HG03280 (cell line): Measurements from ENCODE around the gene GCNT2.
"Not testable (repeated sequence)": the region's sequence is repeated elsewhere in the genome, so short reads cannot be mapped to it uniquely, and the experiment has no call there.

Experiments used
- ATAC-seq: cut with Tn5 transposase; IDR thresholded peaks from one replicate; pipeline ENCODE4 v1.9.1; 2021; ENCODE audit warnings: mild to moderate bottlenecking, moderate library complexity; ENCODE audit not compliant: unreplicated experiment

Gene GCNT2

DNA sequence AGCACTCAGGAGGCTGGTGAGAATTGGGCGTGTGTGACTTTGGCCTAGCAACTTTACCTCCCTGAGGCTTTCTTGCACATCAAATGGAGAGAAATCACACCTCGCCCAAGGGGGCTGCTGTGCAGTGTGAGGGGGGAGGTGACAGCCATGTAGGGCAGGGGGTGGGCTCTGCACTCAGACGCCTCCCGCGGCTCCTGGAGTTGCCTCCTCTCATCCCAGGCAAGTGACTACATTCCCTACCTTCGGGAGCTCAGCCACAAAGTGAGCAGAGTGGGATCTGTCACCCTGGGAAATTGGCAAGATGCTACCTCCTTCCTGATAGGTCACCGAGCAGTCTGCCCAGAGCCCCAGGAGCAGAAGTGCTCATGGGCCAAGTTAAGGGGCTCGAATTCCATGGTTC lies 56.0 kb downstream of the GCNT2 start:
- ATAC-seq = no peak

DNA sequence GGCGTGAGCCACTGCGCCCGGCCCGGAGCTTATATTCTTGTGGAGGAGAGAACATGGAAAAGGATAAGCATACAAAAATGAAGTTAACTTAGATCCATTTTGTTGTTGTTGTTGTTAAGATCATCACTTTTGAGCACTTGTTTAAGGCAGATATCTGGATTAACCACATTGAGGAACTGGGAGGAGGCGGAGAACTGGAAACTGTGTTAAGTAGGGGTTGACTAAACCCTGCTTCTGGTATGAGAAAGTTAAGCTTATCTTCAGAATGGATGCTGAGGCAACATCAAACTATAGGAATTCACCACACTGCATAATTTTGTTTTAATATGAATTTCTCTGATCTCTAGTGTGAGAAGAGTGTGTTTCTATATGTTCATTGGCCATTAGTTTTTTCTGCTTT lies 57.6 kb downstream of the GCNT2 start:
- ATAC-seq = no peak

DNA sequence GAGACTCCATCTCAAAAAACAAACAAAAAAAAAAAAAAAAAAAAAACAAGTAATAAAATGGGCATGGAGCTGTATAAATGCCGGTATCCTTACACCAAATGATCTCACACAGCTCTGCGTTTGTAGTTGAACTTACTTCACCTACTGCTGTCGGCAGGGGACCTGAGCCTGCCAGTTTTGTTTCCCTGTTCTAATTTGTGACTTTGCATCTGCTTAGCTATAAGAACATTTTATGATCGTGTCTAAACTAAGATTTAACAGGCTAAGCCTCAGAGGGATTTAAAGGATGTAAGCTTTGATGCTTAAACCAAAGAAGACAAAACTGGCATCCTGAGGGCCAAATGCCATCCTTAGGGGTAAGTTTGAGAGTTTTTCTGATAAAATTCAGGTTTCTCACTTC lies 58.7 kb downstream of the GCNT2 start:
- ATAC-seq = no peak

DNA sequence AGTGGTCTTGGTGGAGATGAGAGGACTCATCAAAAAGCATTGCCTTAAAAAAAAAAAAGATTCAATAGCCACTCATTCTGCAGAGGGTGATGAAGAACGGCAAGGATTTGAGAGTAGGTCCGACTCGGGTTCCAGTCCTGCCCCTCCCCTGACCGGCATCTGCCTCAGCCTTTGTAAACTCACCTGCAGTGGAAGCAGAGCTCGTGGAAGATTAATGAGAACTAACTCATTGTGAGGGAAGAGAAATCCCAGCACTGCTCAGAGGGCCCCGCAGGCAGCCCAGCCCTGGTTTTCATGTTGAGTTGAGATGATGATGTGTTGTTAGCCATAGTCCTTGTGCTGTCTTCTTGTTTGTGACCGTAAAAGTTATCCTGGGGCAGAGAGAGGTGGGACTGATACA lies 59.4 kb downstream of the GCNT2 start:
- ATAC-seq = no peak

DNA sequence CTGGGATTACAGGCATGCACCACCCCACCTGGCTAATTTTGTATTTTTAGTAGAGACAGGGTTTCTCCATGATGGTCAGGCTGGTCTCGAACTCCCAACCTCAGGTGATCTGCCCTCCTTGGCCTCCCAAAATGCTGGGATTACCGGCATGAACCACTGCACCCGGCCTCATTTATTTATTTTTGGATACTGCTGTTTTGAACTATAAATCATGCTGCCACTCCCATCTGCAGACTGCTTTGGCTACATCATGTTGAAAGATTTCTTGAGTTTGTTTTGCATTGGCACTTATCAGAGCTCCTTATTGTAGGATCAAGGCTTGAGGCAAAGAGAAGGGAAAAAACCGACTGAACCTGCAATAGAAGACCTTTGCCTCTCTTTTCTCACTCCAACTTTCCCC lies 60.3 kb downstream of the GCNT2 start:
- ATAC-seq = not testable (repeated sequence)

DNA sequence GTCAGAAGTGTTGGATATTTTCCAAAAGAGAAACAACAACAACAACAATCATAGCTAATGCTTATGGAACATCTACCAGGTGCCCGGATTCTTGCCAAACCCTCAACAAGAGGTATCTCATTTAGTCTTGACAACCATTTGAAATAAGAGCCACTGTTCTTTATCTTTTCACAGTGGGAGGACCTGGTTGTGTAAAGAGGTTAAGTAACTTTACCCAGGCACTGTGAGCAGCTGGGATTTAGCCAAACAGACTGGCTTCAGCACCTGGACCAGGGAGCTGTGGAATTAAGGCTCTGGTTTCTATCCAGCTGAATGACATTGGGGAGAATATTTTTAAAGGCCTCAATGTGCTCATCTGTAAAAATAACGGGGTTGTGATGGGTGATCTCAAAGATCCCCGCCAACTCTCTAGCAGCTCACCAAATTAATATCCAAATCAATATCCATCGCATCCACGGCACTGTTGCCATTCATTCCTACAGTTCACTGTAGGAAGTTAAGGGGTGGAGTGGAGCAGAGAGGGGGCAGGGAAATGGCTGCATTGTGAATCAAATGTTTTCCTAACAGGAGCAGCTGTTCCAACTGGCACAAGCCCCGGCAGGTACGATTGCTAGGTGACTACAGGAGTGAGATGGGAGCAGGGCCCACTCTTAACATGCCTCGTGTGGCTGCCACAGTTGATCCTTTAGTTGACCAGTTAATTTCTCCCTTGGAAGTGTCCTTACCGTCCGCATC lies 61.8 kb downstream of the GCNT2 start:
- ATAC-seq = no peak

DNA sequence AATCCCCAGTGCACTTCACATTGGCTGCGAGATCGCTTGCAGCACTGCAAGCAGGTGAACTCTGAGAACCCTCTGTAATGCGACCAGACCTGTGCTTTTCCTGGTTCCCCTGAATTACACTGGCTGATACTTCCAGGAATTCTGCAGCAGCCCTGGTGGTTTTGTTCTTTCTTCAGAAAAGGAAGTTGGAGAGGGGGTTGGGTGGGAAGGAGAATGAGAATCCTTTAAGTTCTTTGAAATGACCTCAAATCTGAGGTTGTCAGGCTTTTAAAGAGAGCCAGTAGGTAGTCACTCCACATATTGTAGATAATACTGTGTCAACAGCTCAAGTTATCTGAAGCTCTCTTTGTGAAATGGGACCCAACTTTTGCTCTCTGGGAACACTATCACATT lies 62.4 kb downstream of the GCNT2 start:
- no peak for ATAC-seq

DNA sequence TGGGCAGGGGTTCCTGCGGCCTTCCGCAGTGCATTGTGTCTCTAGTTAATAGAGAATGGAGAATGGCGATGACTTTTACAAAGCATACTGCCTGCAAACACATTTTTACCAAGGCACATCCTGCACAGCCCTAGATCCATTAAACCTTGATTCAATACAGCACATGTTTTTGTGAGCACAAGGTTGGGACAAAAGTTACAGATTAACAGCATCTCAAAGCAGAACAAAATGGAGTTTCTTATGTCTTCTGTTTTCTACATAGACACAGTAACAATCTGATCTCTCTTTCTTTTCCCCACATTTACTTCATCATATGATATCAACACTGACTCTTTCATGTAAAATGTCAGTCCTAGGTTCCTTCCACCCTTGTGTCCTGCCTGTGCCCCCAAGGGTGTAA lies 63.5 kb downstream of the GCNT2 start:
- no peak for ATAC-seq

DNA sequence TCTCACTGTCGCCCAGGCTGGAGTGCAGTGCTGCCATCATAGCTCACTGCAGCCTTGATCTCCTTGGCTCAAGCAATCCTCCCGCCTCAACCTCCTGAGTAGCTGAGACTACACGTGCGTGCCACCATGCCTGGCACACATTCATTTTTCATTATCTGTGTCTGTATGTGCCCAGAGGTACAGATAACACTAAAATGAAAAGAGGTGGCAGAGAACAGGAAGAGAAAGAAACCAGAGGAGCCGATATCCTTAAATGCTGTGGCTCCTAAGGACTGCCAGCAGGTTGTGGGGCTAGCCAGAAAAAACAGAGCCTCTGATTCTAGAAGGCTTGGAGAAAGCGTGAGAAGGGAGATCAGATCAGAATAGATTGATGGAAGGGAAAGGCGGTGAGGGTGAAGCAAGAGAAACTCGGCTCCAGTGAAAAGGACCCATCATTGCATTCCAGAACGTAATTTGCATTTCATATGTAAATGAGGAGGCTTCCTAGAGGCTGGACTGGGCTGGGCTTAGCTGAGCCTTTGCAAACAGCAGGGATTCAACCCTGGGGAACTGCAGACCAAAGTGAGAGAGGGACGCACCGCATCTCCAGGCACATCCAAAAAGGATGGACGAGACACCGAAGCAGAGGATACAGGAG lies 64.2 kb downstream of the GCNT2 start:
- no peak for ATAC-seq

DNA sequence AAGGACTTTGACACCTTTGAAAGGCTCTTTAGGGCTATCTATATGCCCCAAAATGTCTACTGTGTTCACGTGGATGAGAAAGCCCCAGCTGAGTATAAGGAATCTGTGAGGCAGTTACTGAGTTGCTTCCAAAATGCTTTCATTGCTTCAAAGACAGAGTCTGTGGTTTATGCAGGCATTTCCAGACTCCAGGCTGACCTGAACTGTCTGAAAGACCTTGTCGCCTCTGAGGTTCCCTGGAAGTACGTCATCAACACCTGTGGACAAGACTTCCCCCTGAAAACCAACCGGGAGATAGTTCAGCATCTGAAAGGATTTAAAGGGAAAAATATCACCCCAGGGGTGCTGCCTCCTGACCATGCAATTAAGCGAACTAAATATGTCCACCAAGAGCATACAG lies 65.2 kb downstream of the GCNT2 start:
- ATAC-seq = no peak

DNA sequence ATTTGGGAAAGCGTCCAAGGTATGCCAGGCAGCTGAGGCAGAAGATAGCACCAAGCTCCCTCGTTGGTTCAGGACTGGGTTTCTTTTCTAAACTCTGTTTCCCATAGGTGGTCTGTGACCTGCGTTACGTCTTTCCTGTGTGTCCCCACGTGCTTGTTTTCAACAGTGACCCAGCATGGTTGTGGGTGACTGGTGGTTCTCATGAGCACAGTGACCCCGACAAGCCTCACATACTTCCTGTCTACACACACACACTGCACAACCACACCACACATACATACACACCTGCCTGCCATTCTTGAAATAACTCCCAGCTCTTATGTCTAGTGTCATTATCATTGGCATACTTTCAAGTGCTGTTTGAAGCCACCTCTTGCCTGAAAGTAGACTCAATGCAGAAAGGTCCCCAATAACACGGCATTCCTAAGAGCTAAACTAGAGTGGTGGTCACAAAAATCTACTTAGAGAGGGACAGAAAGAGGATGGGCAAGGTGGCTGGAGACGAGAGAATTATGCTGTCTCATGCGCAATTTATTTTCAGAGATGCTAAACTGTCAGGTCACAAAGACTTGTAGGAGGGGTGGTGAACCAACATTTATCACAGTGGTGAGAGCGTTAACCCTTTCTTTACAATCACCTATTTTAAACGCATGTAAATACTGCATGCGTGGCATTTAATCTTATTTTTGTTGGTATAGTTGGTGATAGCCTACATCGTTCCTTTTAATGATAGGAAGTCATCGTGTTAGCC lies 66.7 kb downstream of the GCNT2 start:
- no peak for ATAC-seq

DNA sequence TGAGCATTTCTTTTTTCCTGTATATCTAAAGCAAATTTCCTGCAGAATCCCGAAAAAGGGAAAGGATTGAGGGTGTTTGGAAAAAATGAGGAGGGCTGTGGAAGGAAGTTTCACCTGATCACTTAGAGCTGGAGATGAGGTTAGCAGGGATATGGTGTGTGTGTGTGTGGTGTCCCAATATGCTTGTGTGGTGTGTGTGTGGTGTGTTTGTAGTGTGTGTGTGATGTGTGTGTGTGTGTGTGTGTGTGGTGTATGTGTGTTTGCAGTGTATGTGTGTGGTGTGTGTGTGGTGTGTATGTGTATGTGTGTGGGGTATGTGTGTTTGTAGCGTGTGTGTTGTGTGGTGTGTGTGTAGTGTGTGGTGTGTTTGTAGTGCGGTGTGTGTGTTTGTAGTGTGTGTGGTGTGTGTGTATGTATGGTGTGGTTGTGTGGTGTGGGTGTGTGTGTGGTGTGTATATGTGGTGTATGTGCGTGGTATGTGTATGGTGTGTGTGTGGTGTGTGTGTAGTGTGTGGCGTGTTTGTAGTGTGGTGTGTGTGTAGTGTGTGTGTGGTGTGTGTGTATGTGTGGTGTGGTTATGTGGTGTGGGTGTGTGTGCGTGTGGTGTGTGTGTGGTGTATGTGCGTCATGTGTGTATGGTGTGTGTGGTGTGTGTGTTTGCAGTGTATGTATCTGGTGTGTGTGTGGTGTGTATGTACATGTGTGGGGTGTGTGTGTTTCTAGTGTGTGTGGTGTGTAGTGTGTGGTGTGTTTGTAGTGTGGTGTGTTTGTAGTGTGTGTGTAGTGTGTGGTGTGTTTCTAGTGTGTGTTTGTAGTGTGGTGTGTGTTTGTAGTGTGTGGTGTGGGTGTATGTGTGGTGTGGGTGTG lies 67.6 kb downstream of the GCNT2 start:
- no peak for ATAC-seq

DNA sequence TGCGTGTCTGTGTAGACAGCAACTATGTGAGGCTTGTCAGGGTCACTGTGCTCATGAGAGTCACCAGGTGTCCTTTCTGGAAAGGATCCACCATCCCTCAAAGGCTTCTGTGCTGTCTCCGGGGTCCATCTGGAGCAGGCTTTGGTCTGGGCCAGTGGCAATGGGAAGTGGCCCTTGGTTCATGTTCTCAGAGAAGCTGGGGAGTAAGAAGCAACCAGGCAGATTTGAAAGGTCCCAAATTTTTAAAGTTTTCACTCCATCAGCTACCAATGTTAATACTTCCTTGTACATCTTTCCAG lies 68.2 kb downstream of the GCNT2 start:
- ATAC-seq = no peak

DNA sequence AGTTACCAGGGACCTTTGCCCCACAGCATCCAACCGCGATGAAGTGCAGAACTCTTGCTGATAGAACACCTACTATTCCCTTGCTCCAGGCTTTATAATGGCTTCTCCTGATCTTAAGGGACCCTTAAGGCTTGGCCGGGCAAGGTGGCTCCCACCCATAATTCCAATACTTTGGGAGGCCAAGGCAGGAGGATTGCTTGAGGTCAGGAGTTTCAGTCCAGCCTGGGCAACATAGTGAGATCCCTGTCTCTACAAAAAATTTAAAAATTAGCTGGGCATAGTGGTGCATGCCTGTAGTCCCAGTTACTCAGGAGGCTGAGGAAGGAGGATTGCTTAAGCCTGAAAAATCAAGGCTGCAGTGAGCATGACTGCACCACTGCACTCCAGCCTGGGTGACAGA lies 68.8 kb downstream of the GCNT2 start:
- no peak for ATAC-seq

DNA sequence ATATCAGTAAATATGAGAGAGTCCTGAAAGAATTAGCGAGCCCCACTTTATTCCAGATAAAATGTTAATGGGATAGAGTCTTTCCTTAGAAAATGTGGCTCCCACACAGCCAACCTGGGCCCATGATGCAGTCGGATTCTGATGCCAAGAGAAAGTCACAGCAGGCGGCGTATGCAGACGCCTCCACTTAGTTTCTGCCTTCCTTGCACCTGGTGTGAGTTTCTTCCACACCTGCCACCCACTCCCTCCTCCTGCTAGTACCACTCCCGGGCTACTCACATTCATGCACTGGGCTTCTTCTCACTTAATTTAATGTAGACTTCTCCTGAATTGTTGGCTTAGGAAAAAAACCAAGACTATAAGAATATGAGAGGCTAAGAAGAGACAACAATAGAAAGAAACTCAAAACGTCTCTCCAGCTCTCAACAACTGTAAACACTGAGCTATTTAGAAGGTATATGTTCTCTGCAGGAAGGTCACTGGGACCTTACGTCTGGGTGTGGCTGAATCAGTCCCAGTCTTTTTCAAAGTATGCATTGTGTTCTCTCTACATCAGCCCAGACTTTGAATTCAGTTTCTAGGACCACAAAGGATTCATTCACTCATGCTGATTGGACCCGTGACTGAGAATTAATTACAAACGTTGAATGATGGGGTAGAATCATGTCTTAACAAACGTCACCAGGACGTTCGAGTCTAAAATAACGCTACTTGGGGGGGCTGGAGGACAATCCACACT lies 70.4 kb downstream of the GCNT2 start:
- no peak for ATAC-seq

DNA sequence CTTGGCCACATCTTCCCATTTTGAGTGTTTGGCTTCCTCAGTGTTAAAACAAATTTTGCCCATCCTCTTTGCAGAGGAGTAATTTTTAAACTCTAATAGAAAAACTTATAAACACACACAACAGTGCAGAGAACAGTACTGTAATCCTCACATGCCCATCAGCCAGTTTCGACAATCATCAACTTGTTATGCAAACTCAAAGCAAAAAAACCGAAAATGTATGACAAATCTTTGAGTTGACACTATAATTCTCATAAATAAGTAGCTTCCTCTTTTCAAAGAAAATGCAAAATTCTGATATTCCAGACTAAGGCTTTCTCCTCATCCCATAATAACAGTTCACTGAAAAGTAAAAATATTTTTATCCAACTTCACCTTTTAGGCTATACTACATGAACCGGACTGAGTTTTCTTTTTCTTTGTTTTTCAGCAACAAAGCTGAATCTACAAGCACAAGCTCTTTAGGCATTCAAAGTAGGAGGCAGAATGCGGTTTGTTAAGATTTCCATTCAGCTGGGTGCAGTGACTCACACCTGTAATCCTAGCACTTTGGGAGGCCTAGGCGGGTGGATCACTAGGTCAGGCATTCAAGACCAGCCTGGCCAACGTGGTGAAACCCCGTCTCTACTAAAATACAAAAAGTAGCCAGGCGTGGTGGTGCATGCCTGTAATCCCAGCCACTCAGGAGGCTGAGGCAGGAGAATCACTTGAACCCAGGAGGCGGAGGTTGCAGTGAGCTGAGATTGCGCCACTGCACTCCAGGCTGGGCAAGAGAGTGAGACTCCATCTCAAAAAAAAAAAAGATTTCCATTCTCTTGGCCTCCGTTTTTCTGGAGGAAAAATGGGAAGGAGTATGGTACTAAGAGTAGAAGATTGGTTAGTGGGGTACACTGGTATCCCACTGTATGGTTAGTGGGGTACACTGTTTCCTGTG lies 74.8 kb downstream of the GCNT2 start:
- no peak for ATAC-seq

DNA sequence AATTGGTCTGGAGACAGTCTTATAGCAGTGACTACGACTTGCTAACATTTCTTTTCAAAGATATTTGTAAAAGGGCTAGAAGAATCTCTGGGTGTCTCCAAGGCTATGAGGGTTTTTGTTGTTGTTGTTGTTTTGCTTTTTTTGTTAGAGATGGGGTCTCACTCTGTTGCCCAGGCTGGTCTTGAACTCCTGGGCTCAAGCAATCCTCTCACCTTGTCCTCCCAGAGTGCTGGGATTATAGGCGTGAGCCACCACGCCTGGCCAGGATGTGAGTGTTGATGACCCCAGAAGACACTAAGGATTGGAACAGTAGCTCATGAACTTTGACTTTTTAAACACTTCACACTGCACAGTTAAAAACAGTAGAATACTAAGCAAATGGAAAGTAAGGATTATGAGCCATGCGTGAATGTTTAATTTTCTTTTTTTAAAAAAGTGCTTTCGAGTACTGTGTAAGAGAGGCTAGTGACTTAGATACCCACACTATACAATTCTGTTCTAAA lies 76.4 kb downstream of the GCNT2 start:
- no peak for ATAC-seq

DNA sequence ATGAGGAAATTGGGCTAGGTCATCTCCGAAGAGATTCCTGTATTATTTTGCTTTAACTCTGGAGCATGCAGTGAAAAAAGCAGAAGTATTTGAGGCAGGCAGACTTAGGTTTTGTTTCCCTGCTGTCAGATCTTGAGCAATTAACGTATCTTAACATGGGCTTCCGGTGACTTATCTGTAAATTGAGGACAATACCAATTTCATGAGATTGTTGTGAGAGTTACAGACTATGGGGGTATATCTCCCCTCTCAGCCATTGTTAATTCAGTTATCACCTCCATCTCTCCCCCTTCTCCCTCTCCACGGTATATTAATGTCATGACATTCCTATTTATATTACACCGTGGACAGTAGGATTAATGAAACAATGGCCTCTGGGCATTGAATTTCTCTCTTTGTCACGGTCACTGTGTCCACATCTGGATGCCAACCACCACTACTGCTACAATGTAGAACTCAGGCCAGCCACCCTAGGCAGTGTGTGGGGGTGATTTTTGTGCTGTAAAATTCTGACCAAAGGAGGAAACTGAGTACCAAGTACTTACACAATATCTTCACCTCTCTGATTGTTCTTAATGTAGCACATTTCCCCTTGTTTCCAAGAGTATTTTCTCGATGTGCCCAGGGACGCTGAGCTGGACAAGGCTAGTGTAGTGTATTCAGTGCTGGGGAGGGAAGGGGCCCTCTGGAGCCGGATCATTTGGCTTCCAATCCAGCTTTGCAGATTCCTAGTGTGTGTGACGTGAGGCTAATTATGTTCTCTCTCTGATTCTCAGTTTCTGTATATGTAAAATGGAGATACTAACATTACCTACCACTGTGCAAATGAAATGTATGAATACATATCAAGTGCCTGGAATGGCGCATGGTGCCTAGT lies 77.2 kb downstream of the GCNT2 start:
- ATAC-seq = no peak

DNA sequence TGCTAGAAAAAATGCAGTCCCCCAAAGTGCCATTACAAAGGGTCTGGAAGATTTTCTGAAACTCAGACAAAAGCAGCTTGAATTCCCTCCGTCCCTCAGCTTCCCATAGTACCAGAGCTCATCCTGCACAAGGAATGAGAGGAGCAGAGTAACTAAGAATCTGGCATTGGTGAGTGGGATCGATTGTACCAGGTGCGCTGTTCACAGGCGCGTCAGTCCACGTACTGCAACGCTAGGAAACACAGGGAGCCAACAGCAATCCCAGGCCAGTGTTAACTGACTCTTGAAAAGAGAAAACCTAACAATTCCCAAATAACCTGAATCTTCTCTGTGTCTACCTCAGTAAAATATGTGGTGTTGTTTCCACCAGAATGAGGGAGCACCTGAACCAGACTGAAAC lies 77.9 kb downstream of the GCNT2 start:
- ATAC-seq = no peak
